Measurements from ENCODE around the gene MN1. TPM values are rescaled to one million over a fixed set of nuclear protein-coding genes. Genes with fewer than 3 reads are reported as not detected.

Gene MN1
- polyA plus RNA-seq, 2 of the 4 experiments (the other 2 are of a cell fraction) = 0.59 to 2.4 TPM

DNA sequence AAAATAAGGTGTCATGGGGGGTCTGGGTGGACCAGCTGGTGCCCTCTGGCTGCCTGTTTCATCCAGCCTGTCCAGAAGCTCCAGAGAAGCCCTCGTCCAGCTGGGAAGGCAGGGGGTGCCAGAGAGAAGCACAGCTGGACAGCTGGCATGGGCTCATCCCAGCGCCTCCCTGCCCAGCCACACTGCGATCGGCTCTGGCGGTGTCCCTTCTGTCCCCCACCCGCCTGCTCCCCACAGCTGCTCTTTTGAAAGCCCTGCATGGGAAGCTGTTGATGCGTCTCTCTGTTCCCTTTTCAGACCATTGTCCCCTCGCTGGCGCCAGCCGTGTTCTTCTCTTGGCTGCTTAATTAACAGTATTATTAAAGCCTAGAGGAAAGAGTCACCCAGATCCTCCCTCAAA lies 86.5 kb downstream of the MN1 start:
- no peak for FAIRE-seq
- ATAC-seq = no peak
- H3K4me1 ChIP-seq = peaks cover 21% of the 10 kb centered on the region
- POLR2A ChIA-PET = no interaction called here
- H3K9me3 ChIP-seq = no peaks in the 10 kb centered on the region
- TF ChIP-seq SREBF2 (IDR thresholded peaks at IDR 0.05) (no peak), EP300 (IDR thresholded peaks at IDR 0.05) (no peak), NR3C1 (IDR thresholded peaks at IDR 0.05) (no peak), RFX5 (IDR thresholded peaks at IDR 0.05) (no peak), JUN (IDR thresholded peaks at IDR 0.05) (no peak), JUNB (IDR thresholded peaks at IDR 0.05) (no peak), EHF (CRISPR knock-in tag; IDR thresholded peaks at IDR 0.05) (no peak), ZC3H11A (IDR thresholded peaks at IDR 0.05) (no peak), RCOR1 (IDR thresholded peaks at IDR 0.05; ENCODE audit: low read depth, low read length) (no peak), SMC3 (IDR thresholded peaks at IDR 0.05) (no peak), CHD2 (IDR thresholded peaks at IDR 0.05; ENCODE audit: low read length, partially characterized antibody) (no peak)
- TF ChIP-seq, protein P1, sequence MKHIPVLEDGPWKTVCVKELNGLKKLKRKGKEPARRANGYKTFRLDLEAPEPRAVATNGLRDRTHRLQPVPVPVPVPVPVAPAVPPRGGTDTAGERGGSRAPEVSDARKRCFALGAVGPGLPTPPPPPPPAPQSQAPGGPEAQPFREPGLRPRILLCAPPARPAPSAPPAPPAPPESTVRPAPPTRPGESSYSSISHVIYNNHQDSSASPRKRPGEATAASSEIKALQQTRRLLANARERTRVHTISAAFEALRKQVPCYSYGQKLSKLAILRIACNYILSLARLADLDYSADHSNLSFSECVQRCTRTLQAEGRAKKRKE (CRISPR knock-in tag; IDR thresholded peaks at IDR 0.05; ENCODE audit: low read depth) = no peak
- TF ChIP-seq, protein P2, sequence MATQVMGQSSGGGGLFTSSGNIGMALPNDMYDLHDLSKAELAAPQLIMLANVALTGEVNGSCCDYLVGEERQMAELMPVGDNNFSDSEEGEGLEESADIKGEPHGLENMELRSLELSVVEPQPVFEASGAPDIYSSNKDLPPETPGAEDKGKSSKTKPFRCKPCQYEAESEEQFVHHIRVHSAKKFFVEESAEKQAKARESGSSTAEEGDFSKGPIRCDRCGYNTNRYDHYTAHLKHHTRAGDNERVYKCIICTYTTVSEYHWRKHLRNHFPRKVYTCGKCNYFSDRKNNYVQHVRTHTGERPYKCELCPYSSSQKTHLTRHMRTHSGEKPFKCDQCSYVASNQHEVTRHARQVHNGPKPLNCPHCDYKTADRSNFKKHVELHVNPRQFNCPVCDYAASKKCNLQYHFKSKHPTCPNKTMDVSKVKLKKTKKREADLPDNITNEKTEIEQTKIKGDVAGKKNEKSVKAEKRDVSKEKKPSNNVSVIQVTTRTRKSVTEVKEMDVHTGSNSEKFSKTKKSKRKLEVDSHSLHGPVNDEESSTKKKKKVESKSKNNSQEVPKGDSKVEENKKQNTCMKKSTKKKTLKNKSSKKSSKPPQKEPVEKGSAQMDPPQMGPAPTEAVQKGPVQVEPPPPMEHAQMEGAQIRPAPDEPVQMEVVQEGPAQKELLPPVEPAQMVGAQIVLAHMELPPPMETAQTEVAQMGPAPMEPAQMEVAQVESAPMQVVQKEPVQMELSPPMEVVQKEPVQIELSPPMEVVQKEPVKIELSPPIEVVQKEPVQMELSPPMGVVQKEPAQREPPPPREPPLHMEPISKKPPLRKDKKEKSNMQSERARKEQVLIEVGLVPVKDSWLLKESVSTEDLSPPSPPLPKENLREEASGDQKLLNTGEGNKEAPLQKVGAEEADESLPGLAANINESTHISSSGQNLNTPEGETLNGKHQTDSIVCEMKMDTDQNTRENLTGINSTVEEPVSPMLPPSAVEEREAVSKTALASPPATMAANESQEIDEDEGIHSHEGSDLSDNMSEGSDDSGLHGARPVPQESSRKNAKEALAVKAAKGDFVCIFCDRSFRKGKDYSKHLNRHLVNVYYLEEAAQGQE (IDR thresholded peaks at IDR 0.05) = no peak
- TF ChIP-seq, protein P3, sequence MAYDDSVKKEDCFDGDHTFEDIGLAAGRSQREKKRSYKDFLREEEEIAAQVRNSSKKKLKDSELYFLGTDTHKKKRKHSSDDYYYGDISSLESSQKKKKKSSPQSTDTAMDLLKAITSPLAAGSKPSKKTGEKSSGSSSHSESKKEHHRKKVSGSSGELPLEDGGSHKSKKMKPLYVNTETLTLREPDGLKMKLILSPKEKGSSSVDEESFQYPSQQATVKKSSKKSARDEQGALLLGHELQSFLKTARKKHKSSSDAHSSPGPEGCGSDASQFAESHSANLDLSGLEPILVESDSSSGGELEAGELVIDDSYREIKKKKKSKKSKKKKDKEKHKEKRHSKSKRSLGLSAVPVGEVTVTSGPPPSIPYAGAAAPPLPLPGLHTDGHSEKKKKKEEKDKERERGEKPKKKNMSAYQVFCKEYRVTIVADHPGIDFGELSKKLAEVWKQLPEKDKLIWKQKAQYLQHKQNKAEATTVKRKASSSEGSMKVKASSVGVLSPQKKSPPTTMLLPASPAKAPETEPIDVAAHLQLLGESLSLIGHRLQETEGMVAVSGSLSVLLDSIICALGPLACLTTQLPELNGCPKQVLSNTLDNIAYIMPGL (CRISPR knock-in tag; IDR thresholded peaks at IDR 0.05; ENCODE audit: borderline replicate concordance) = no peak
- H3K27ac ChIP-seq = 0 out of 6 replicates have a peak overlapping the region, but pooled peaks of 1 of the 2 experiments have one; percentile 37
- no peak overlapping the region for H3K4me3 ChIP-seq
- no peak overlapping the region for H3K4me2 ChIP-seq
- CTCF ChIA-PET = no interaction called here
- no peak for DNase-seq (ENCODE audit: low read depth in 1 of 2, low spot score in 1 of 2)
- WGBS (ENCODE audit: missing lambda C conversion rate) = 96% methylated on average over 10 of the region's 10 CpGs

DNA sequence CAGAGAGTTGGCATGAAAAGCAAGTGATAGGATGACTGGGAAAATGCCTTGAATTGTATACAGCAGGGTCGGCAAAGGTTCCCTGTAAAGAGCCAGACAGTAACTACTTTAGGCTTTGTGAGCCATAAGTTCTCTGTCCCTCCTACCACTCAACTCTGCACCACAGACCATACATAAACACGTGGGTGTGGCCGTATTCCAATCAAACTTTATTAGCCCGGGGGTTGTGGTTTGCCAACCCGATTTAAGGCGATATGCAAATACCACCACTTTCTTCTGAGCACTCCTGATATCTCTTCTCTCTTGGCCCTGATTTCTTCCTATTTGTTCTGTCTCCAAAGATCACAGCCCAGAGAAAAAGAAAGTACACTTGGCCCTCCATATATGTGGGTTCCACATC lies 87.5 kb downstream of the MN1 start:
- Histone ChIP-seq H3K4me2 (no peak overlapping the region), H3K9me3 (no peaks in the 10 kb centered on the region), H3K4me3 (no peak overlapping the region), H3K4me1 (peaks cover 15% of the 10 kb centered on the region), H3K27ac (no peak overlapping the region)
- ChIA-PET POLR2A (no interaction called here), CTCF (no interaction called here)
- 89% methylated on average over 6 of the region's 6 CpGs for WGBS (ENCODE audit: missing lambda C conversion rate)
- no peak for FAIRE-seq
- no peak for DNase-seq (ENCODE audit: low read depth in 1 of 2, low spot score in 1 of 2)
- no peak for ATAC-seq
- no peak for TF ChIP-seq MYC (IDR thresholded peaks at IDR 0.05; ENCODE audit: borderline replicate concordance, low read length)
- no peak for TF ChIP-seq HOXB5 (CRISPR knock-in tag; IDR thresholded peaks at IDR 0.05)
- TF ChIP-seq, protein P4, sequence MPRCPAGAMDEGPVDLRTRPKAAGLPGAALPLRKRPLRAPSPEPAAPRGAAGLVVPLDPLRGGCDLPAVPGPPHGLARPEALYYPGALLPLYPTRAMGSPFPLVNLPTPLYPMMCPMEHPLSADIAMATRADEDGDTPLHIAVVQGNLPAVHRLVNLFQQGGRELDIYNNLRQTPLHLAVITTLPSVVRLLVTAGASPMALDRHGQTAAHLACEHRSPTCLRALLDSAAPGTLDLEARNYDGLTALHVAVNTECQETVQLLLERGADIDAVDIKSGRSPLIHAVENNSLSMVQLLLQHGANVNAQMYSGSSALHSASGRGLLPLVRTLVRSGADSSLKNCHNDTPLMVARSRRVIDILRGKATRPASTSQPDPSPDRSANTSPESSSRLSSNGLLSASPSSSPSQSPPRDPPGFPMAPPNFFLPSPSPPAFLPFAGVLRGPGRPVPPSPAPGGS (IDR thresholded peaks at IDR 0.05) = no peak
- no peak for TF ChIP-seq HOXA7 (CRISPR knock-in tag; IDR thresholded peaks at IDR 0.05)
- no peak for TF ChIP-seq CHD4 (IDR thresholded peaks at IDR 0.05; ENCODE audit: borderline replicate concordance)
- TF ChIP-seq RFX5 (IDR thresholded peaks at IDR 0.05) = no peak
- no peak for TF ChIP-seq KDM1A (IDR thresholded peaks at IDR 0.05; ENCODE audit: low read depth)
- TF ChIP-seq CBX2 (IDR thresholded peaks at IDR 0.05; ENCODE audit: borderline replicate concordance, low read depth) = no peak
- TF ChIP-seq CBX8 (IDR thresholded peaks at IDR 0.05) = no peak
- no peak for TF ChIP-seq POLR2A (IDR thresholded peaks at IDR 0.05; ENCODE audit: low read length)
- no peak for TF ChIP-seq JUN (IDR thresholded peaks at IDR 0.05)
- TF ChIP-seq TP53 (CRISPR knock-in tag; IDR thresholded peaks at IDR 0.05) = no peak
- TF ChIP-seq NFE2L2 (conservative IDR thresholded peaks at IDR 0.05; ENCODE audit: low read length) = no peak
- no peak for TF ChIP-seq NPAS2 (CRISPR knock-in tag; IDR thresholded peaks at IDR 0.05; ENCODE audit: borderline replicate concordance)
- TF ChIP-seq RCOR1 (IDR thresholded peaks at IDR 0.05; ENCODE audit: low read depth, low read length) = no peak
- no peak for TF ChIP-seq MAFK (IDR thresholded peaks at IDR 0.05; ENCODE audit: partially characterized antibody)
- TF ChIP-seq, protein P5, sequence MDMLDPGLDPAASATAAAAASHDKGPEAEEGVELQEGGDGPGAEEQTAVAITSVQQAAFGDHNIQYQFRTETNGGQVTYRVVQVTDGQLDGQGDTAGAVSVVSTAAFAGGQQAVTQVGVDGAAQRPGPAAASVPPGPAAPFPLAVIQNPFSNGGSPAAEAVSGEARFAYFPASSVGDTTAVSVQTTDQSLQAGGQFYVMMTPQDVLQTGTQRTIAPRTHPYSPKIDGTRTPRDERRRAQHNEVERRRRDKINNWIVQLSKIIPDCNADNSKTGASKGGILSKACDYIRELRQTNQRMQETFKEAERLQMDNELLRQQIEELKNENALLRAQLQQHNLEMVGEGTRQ (IDR thresholded peaks at IDR 0.05) = no peak
- TF ChIP-seq POLR2AphosphoS2 (conservative IDR thresholded peaks at IDR 0.05; ENCODE audit: low read length) = no peak
- TF ChIP-seq RNF2 (IDR thresholded peaks at IDR 0.05; ENCODE audit: borderline replicate concordance, low read depth) = no peak

Measured in A549 (cell line).